CD4-positive, CD25-positive, alpha-beta regulatory T cell (primary cell): ENCODE results near the gene MYPN. TPM values are rescaled to one million over a fixed set of nuclear protein-coding genes. Genes with fewer than 3 reads are reported as not detected.

Source experiments
- ATAC-seq, 2 donors: fragments of 150-1000 bp; cut with Tn5 transposase; one replicate each; pipeline ENCODE4 v1.10.0; 2021; ENCODE audit warnings: low read depth in 2 of 2, moderate number of reproducible peaks in 2 of 2, moderate library complexity in 1 of 2
- DNase-seq, 3 donors: peaks; one replicate each; pipeline versions ENCODE4 v3.0.0 to v3.0.0-alpha.2; 2012 to 2022; ENCODE audit warnings: mixed read lengths in 1 of 3
- H3K27ac ChIP-seq: one replicate; pipeline ENCODE4 v1.7.0; 2013; ENCODE audit warnings: mild to moderate bottlenecking, low read length; ENCODE audit not compliant: insufficient read depth, poor library complexity, severe bottlenecking
- H3K27me3 ChIP-seq: one replicate; pipeline ENCODE4 v1.7.0; 2013; ENCODE audit warnings: low read length; ENCODE audit not compliant: control insufficient read depth, insufficient read depth
- H3K36me3 ChIP-seq: one replicate; pipeline ENCODE4 v1.7.0; 2013; ENCODE audit warnings: mild to moderate bottlenecking, low read length, moderate library complexity; ENCODE audit not compliant: control insufficient read depth, insufficient read depth
- H3K4me1 ChIP-seq: 2 replicates; pipeline ENCODE4 v1.7.0; 2013; ENCODE audit warnings: mild to moderate bottlenecking, low read length; ENCODE audit not compliant: insufficient read depth, control insufficient read depth, poor library complexity, severe bottlenecking
- H3K4me3 ChIP-seq: one replicate; pipeline ENCODE4 v1.7.0; 2013; ENCODE audit warnings: low read depth, mild to moderate bottlenecking, low read length, moderate library complexity
- H3K9me3 ChIP-seq, 2 experiments: 1 replicate in 1 of 2; 2 replicates in 1 of 2; pipeline ENCODE4 v1.7.0; 2013; ENCODE audit warnings: low read length in 2 of 2, mild to moderate bottlenecking in 1 of 2, moderate library complexity in 1 of 2; ENCODE audit not compliant: control insufficient read depth in 2 of 2
- H3K27ac Mint-ChIP-seq, 3 donors: one replicate each; pipeline ENCODE4 v1.8.0; 2020 to 2022; ENCODE audit warnings: mild to moderate bottlenecking in 3 of 3, mixed read lengths in 3 of 3, moderate library complexity in 2 of 3
- H3K27me3 Mint-ChIP-seq: one replicate; pipeline ENCODE4 v1.8.0; 2022; ENCODE audit warnings: mild to moderate bottlenecking, mixed read lengths
- H3K36me3 Mint-ChIP-seq: one replicate; pipeline ENCODE4 v1.8.0; 2020; ENCODE audit warnings: mixed read lengths
- H3K4me1 Mint-ChIP-seq, 4 donors: one replicate each; pipeline ENCODE4 v1.8.0; 2020 to 2022; ENCODE audit warnings: mixed read lengths in 4 of 4, mild to moderate bottlenecking in 1 of 4
- H3K4me3 Mint-ChIP-seq, 4 donors: one replicate each; pipeline ENCODE4 v1.8.0; 2020 to 2022; ENCODE audit warnings: mild to moderate bottlenecking in 4 of 4, mixed read lengths in 4 of 4, moderate library complexity in 3 of 4
- H3K9me3 Mint-ChIP-seq, 7 donors: one replicate each; pipeline ENCODE4 v1.8.0; 2020 to 2022; ENCODE audit warnings: mixed read lengths in 7 of 7, mild to moderate bottlenecking in 3 of 7, moderate library complexity in 2 of 7
- polyA plus RNA-seq, 4 donors: library from polyadenylated mRNA; unstranded; fragments of 300-500 nt; fragmentation: Illumina TruSeq; gene quantifications; one replicate each; pipeline ENCODE4 v1.2.3, GENCODE V29; 2021
- total RNA-seq: library from RNA; stranded (reverse); gene quantifications from one replicate; pipeline ENCODE4 v1.2.3, GENCODE V29; 2022

Gene MYPN
- total and polyA plus RNA-seq, 5 donors from 2014 or later, result not detected

DNA sequence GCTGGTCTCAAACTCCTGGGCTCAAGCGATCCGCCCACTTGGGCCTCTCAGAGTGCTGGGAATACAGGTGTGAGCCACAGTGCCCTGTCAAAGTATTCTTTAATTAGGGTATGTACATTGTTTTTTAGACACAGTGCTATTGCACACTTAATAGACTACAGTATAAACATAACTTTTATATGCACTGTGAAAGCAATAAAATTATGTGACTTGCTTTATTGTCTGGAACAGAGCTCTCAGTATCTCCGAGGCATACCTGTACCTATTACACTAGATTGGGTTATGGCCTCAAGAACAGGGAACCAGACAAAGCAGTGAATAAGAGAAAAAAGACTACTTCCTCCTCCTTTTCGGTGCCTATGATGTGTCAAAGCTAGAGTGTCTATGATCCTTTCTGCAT lies 109.5 kb downstream of the MYPN start:
- ATAC-seq (no peak), DNase-seq (no peak)
- peaks cover 2% of the 10 kb centered on the region for H3K27me3 ChIP-seq
- no peak overlapping the region for H3K27ac ChIP-seq
- H3K4me1 Mint-ChIP-seq, result no peaks in the 10 kb centered on the region
- no peaks in the 10 kb centered on the region for H3K36me3 ChIP-seq
- no peaks in the 10 kb centered on the region for H3K4me1 ChIP-seq
- no peak overlapping the region for H3K4me3 Mint-ChIP-seq
- H3K27me3 Mint-ChIP-seq, result peaks cover 12% of the 10 kb centered on the region
- H3K27ac Mint-ChIP-seq, result peak overlapping the region in 1 of 3 donors; percentile 2
- H3K9me3 Mint-ChIP-seq, result peaks cover 0 to 3% (median 0%) of the 10 kb centered on the region in 7 donors
- no peak overlapping the region for H3K4me3 ChIP-seq
- no peaks in the 10 kb centered on the region for H3K9me3 ChIP-seq
- no peaks in the 10 kb centered on the region for H3K36me3 Mint-ChIP-seq

DNA sequence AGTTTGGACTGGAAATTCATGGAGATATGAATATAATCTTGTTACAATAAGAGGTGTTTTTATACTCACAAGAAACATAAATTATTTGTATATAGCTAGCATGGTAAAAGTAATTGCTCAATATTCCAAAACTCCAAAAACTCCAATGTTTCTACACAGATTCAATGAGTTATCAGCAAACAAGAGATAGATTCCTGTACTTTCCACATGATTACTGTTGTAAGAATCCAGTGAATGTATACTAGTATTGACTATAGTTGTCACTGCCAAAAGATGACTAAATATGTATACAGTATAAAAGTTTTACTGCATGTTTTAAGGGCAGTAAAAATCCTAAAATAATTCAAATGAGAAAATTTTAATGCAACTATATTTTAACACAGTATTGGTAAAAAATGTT lies 111.9 kb downstream of the MYPN start:
- Histone ChIP-seq H3K27ac (no peak overlapping the region), H3K36me3 (no peaks in the 10 kb centered on the region), H3K4me3 (no peak overlapping the region), H3K27me3 (peaks cover 2% of the 10 kb centered on the region), H3K4me1 (no peaks in the 10 kb centered on the region), H3K9me3 (no peaks in the 10 kb centered on the region)
- Mint-ChIP-seq H3K36me3 (no peaks in the 10 kb centered on the region), H3K4me1 (no peaks in the 10 kb centered on the region), H3K27ac (no peak overlapping the region), H3K9me3 (peaks cover 0 to 2% (median 0%) of the 10 kb centered on the region in 7 donors), H3K27me3 (peaks cover 13% of the 10 kb centered on the region), H3K4me3 (no peak overlapping the region)
- DNase-seq, result no peak
- no peak for ATAC-seq

- H3K36me3 ChIP-seq, result no peaks in the 10 kb centered on the region
- DNase-seq (no peak), ATAC-seq (no peak)
- H3K27ac ChIP-seq, result no peak overlapping the region
- Mint-ChIP-seq H3K36me3 (no peaks in the 10 kb centered on the region), H3K9me3 (peaks cover 0 to 2% (median 0%) of the 10 kb centered on the region in 7 donors), H3K4me1 (no peaks in the 10 kb centered on the region), H3K27ac (no peak overlapping the region), H3K4me3 (no peak overlapping the region), H3K27me3 (peaks cover 25% of the 10 kb centered on the region)
- peaks cover 2% of the 10 kb centered on the region for H3K27me3 ChIP-seq
- no peak overlapping the region for H3K4me3 ChIP-seq
- no peaks in the 10 kb centered on the region for H3K9me3 ChIP-seq
- H3K4me1 ChIP-seq, result no peaks in the 10 kb centered on the region
These were observed 113.1 kb downstream of the MYPN start for GRCh38 chr10:68222391-68222790.

DNA sequence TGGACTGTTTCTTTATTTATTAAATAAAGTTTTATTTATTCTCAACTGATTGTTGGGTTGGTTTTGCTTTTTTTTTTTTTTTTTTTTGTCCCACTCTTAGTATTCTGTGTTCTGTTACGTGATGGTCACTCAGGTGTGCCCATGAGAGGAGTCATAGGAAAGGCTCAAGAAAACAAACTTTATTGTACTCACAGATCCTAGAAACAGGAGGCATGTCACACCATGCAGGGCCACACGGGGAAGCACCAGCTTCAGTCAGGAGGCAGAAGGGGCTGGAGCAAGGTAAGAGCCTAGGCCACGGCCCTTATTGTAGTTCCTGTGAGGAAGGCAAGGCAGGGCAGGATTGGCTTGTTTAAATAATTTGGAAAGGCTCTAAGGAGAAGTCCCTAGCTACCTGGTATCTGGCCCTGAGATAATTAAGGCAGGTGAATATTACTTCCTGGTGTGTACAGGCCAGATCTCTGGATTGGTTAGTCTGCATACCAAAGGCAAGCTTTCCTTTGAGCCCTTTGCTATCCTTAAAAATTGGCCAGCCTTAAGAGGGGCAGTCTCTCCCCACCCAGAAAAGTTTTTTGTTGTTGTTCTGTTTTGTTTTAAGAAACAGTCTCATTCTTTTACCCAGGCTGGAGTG lies 114.4 kb downstream of the MYPN start:
- H3K4me1 ChIP-seq, result no peaks in the 10 kb centered on the region
- H3K4me1 Mint-ChIP-seq, result no peaks in the 10 kb centered on the region
- H3K27ac Mint-ChIP-seq, result no peak overlapping the region
- peaks cover 2% of the 10 kb centered on the region for H3K27me3 ChIP-seq
- H3K27me3 Mint-ChIP-seq, result peaks cover 31% of the 10 kb centered on the region
- no peaks in the 10 kb centered on the region for H3K36me3 ChIP-seq
- ATAC-seq, result no peak
- H3K27ac ChIP-seq, result no peak overlapping the region
- no peak overlapping the region for H3K4me3 ChIP-seq
- H3K36me3 Mint-ChIP-seq, result no peaks in the 10 kb centered on the region
- H3K9me3 ChIP-seq, result no peaks in the 10 kb centered on the region
- H3K4me3 Mint-ChIP-seq, result no peak overlapping the region
- DNase-seq, result no peak
- peaks cover 0 to 2% (median 0%) of the 10 kb centered on the region in 7 donors for H3K9me3 Mint-ChIP-seq

- Mint-ChIP-seq H3K9me3 (peaks cover 0 to 2% (median 0%) of the 10 kb centered on the region in 7 donors), H3K4me1 (no peaks in the 10 kb centered on the region), H3K27me3 (peaks cover 36% of the 10 kb centered on the region), H3K36me3 (no peaks in the 10 kb centered on the region), H3K27ac (no peak overlapping the region), H3K4me3 (no peak overlapping the region)
- DNase-seq, result no peak
- no peak for ATAC-seq
- H3K27me3 ChIP-seq, result peaks cover 6% of the 10 kb centered on the region
- H3K4me1 ChIP-seq, result no peaks in the 10 kb centered on the region
- no peak overlapping the region for H3K4me3 ChIP-seq
- H3K27ac ChIP-seq, result no peak overlapping the region
- H3K36me3 ChIP-seq, result no peaks in the 10 kb centered on the region
- H3K9me3 ChIP-seq, result no peaks in the 10 kb centered on the region
These were observed 115.5 kb downstream of the MYPN start for GRCh38 chr10:68224810-68225209.

GRCh38 chr10:68230268-68230667 lies 121.0 kb downstream of the MYPN start:
- H3K4me1 Mint-ChIP-seq, result peaks cover 0 to 8% (median 1%) of the 10 kb centered on the region in 4 donors
- H3K4me3 Mint-ChIP-seq, result peak overlapping the region in 1 of 4 donors; percentile 68
- H3K36me3 Mint-ChIP-seq, result no peaks in the 10 kb centered on the region
- no peak for ATAC-seq
- H3K27ac Mint-ChIP-seq, result no peak overlapping the region
- DNase-seq, result no peak
- H3K36me3 ChIP-seq, result no peaks in the 10 kb centered on the region
- H3K9me3 ChIP-seq, result no peaks in the 10 kb centered on the region
- no peak overlapping the region for H3K4me3 ChIP-seq
- H3K27me3 Mint-ChIP-seq, result peaks cover 63% of the 10 kb centered on the region
- peaks cover 27% of the 10 kb centered on the region for H3K27me3 ChIP-seq
- H3K27ac ChIP-seq, result no peak overlapping the region
- peaks cover 10% of the 10 kb centered on the region for H3K4me1 ChIP-seq
- H3K9me3 Mint-ChIP-seq, result no peaks in the 10 kb centered on the region

- DNase-seq, result peak in 1 of 3 donors; percentile 36
- Mint-ChIP-seq H3K36me3 (no peaks in the 10 kb centered on the region), H3K4me1 (peaks cover 0 to 8% (median 1%) of the 10 kb centered on the region in 4 donors), H3K4me3 (peak overlapping the region in 3 of 4 donors; percentile 68 to 71 (median 71)), H3K27me3 (peaks cover 62% of the 10 kb centered on the region), H3K27ac (no peak overlapping the region), H3K9me3 (no peaks in the 10 kb centered on the region)
- Histone ChIP-seq H3K4me1 (peaks cover 10% of the 10 kb centered on the region), H3K4me3 (peak overlapping the region; percentile 37), H3K9me3 (no peaks in the 10 kb centered on the region), H3K27ac (no peak overlapping the region), H3K27me3 (peaks cover 27% of the 10 kb centered on the region), H3K36me3 (no peaks in the 10 kb centered on the region)
- peak; percentile 45 to 46 for ATAC-seq
These were observed 122.0 kb downstream of the MYPN start for GRCh38 chr10:68231106-68231816.
